Measurements from ENCODE around the gene CCDC106.

- TF ChIP-seq, protein P1, sequence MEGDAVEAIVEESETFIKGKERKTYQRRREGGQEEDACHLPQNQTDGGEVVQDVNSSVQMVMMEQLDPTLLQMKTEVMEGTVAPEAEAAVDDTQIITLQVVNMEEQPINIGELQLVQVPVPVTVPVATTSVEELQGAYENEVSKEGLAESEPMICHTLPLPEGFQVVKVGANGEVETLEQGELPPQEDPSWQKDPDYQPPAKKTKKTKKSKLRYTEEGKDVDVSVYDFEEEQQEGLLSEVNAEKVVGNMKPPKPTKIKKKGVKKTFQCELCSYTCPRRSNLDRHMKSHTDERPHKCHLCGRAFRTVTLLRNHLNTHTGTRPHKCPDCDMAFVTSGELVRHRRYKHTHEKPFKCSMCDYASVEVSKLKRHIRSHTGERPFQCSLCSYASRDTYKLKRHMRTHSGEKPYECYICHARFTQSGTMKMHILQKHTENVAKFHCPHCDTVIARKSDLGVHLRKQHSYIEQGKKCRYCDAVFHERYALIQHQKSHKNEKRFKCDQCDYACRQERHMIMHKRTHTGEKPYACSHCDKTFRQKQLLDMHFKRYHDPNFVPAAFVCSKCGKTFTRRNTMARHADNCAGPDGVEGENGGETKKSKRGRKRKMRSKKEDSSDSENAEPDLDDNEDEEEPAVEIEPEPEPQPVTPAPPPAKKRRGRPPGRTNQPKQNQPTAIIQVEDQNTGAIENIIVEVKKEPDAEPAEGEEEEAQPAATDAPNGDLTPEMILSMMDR (conservative IDR thresholded peaks at IDR 0.05; ENCODE audit: low read depth, low read length), result no peak
- TF ChIP-seq EZH2 (IDR thresholded peaks at IDR 0.05; ENCODE audit: low read length, unreplicated experiment) (no peak), EZH2phosphoT487 (IDR thresholded peaks at IDR 0.05; ENCODE audit: borderline replicate concordance, low read length) (no peak)
These were observed 20.8 kb downstream of the CCDC106 start for GRCh38 chr19:55668603-55669348.
